ENCODE data around the gene DMRTC1B.
"Not testable (repeated sequence)": the region's sequence is repeated elsewhere in the genome, so short reads cannot be mapped to it uniquely, and the experiment has no call there.

DNA sequence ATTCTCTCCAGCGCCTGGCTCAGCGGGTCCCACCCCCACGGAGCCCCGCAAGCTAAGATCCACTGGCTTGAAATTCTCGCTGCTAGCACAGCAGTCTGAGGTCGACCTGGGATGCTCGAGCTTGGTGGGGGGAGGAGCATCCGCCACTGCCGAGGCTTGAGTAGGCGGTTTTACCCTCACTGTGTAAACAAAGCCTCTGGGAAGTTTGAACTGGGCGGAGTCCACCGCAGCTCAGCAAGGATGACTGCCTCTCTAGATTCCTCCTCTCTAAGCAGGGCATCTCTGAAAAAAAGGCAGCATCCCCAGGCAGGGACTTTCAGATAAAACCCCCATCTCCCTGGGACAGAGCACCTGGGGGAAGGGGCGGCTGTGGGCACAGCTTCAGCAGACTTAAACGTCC lies 113.0 kb downstream of the DMRTC1B start:
- TF ChIP-seq, protein P1, sequence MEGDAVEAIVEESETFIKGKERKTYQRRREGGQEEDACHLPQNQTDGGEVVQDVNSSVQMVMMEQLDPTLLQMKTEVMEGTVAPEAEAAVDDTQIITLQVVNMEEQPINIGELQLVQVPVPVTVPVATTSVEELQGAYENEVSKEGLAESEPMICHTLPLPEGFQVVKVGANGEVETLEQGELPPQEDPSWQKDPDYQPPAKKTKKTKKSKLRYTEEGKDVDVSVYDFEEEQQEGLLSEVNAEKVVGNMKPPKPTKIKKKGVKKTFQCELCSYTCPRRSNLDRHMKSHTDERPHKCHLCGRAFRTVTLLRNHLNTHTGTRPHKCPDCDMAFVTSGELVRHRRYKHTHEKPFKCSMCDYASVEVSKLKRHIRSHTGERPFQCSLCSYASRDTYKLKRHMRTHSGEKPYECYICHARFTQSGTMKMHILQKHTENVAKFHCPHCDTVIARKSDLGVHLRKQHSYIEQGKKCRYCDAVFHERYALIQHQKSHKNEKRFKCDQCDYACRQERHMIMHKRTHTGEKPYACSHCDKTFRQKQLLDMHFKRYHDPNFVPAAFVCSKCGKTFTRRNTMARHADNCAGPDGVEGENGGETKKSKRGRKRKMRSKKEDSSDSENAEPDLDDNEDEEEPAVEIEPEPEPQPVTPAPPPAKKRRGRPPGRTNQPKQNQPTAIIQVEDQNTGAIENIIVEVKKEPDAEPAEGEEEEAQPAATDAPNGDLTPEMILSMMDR (conservative IDR thresholded peaks at IDR 0.05; ENCODE audit: low read length) = not testable (repeated sequence)
- TF ChIP-seq EZH2phosphoT487 (IDR thresholded peaks at IDR 0.05; ENCODE audit: borderline replicate concordance, low read depth, low read length) = not testable (repeated sequence)

Measured in OCI-LY7 (cell line).